SU-DHL-6 (cell line): ENCODE data around the gene MEIOB.

Experiments
- CTCF ChIP-seq: fragments of 200-600 bp; sonication (generic); IDR thresholded peaks from one replicate; pipeline ENCODE4 v1.5.1; 2017; ENCODE audit warnings: antibody characterized with exemption, mild to moderate bottlenecking, low read length, moderate library complexity; ENCODE audit not compliant: insufficient read depth, poor library complexity, severe bottlenecking
- EZH2phosphoT487 ChIP-seq: fragments of 200-600 bp; sonication (generic), shearing (Covaris generic); conservative IDR thresholded peaks from 2 replicates; pipeline ENCODE4 v1.6.1; 2018; ENCODE audit warnings: mild to moderate bottlenecking, antibody characterized with exemption, low read length, moderate library complexity, mixed read lengths

GRCh38 chr16:1890024-1890707, 18.2 kb upstream of the MEIOB start:
- TF ChIP-seq CTCF (no peak), EZH2phosphoT487 (no peak)
